Measurements from ENCODE around the gene ZDHHC1.

The ZDHHC1 gene

GRCh38 chr16:67389911-67390815, 26.1 kb downstream of the ZDHHC1 start:
- no peaks in the 10 kb centered on the region for H3K36me3 ChIP-seq (replicated peaks; ENCODE audit: low read depth, low read length)
- no peaks in the 10 kb centered on the region for H4K20me1 ChIP-seq (ENCODE audit: insufficient read depth, low read length)
- no peaks in the 10 kb centered on the region for H3K27me3 ChIP-seq (ENCODE audit: low read depth, low read length)
- H3K27ac ChIP-seq (ENCODE audit: low read length): no peak overlapping the region
- no peaks in the 10 kb centered on the region for H3K9me3 ChIP-seq (ENCODE audit: insufficient read depth, low read length)
- peaks cover under 1% of the 10 kb centered on the region; the same call in 1 of the 2 replicates for H3K4me1 ChIP-seq (ENCODE audit: low read length)
- TF ChIP-seq CTCF (IDR thresholded peaks at IDR 0.05; ENCODE audit: low read depth, low read length) (no peak), EZH2phosphoT487 (IDR thresholded peaks at IDR 0.05; ENCODE audit: low read depth) (no peak)
- no peak overlapping the region for H3K9ac ChIP-seq (ENCODE audit: low read length)
- H2AFZ ChIP-seq (ENCODE audit: low read depth, low read length): no peak overlapping the region
- no peak overlapping the region for H3K4me3 ChIP-seq (ENCODE audit: low read length)
- no peaks in the 10 kb centered on the region for H3K79me2 ChIP-seq (ENCODE audit: low read length)
- H3K4me2 ChIP-seq (ENCODE audit: low read length): no peak overlapping the region

GRCh38 chr16:67388591-67388990, 27.7 kb downstream of the ZDHHC1 start:
- no peak overlapping the region for H3K9ac ChIP-seq (ENCODE audit: low read length)
- no peak overlapping the region for H2AFZ ChIP-seq (ENCODE audit: low read depth, low read length)
- no peaks in the 10 kb centered on the region for H4K20me1 ChIP-seq (ENCODE audit: insufficient read depth, low read length)
- no peak overlapping the region for H3K4me3 ChIP-seq (ENCODE audit: low read length)
- TF ChIP-seq CTCF (IDR thresholded peaks at IDR 0.05; ENCODE audit: low read depth, low read length) (no peak), EZH2phosphoT487 (IDR thresholded peaks at IDR 0.05; ENCODE audit: low read depth) (no peak)
- H3K36me3 ChIP-seq (replicated peaks; ENCODE audit: low read depth, low read length): no peaks in the 10 kb centered on the region
- H3K4me2 ChIP-seq (ENCODE audit: low read length): no peak overlapping the region
- H3K27ac ChIP-seq (ENCODE audit: low read length): no peak overlapping the region
- H3K27me3 ChIP-seq (ENCODE audit: low read depth, low read length): no peaks in the 10 kb centered on the region
- no peaks in the 10 kb centered on the region for H3K9me3 ChIP-seq (ENCODE audit: insufficient read depth, low read length)
- H3K4me1 ChIP-seq (ENCODE audit: low read length): no peaks in the 10 kb centered on the region
- H3K79me2 ChIP-seq (ENCODE audit: low read length): no peaks in the 10 kb centered on the region

GRCh38 chr16:67388191-67388590, 28.1 kb downstream of the ZDHHC1 start:
- Histone ChIP-seq H3K4me3 (ENCODE audit: low read length) (no peak overlapping the region), H3K9me3 (ENCODE audit: insufficient read depth, low read length) (no peaks in the 10 kb centered on the region), H3K27ac (ENCODE audit: low read length) (no peak overlapping the region), H3K4me1 (ENCODE audit: low read length) (no peaks in the 10 kb centered on the region), H3K4me2 (ENCODE audit: low read length) (no peak overlapping the region), H3K79me2 (ENCODE audit: low read length) (no peaks in the 10 kb centered on the region), H4K20me1 (ENCODE audit: insufficient read depth, low read length) (no peaks in the 10 kb centered on the region), H3K36me3 (replicated peaks; ENCODE audit: low read depth, low read length) (no peaks in the 10 kb centered on the region), H2AFZ (ENCODE audit: low read depth, low read length) (no peak overlapping the region), H3K9ac (ENCODE audit: low read length) (no peak overlapping the region), H3K27me3 (ENCODE audit: low read depth, low read length) (no peaks in the 10 kb centered on the region)
- TF ChIP-seq CTCF (IDR thresholded peaks at IDR 0.05; ENCODE audit: low read depth, low read length): no peak
- TF ChIP-seq EZH2phosphoT487 (IDR thresholded peaks at IDR 0.05; ENCODE audit: low read depth): no peak

- no peak overlapping the region for H3K4me2 ChIP-seq (ENCODE audit: low read length)
- H4K20me1 ChIP-seq (ENCODE audit: insufficient read depth, low read length): no peaks in the 10 kb centered on the region
- H2AFZ ChIP-seq (ENCODE audit: low read depth, low read length): no peak overlapping the region
- no peaks in the 10 kb centered on the region for H3K27me3 ChIP-seq (ENCODE audit: low read depth, low read length)
- H3K4me1 ChIP-seq (ENCODE audit: low read length): no peaks in the 10 kb centered on the region
- H3K4me3 ChIP-seq (ENCODE audit: low read length): no peak overlapping the region
- H3K9ac ChIP-seq (ENCODE audit: low read length): no peak overlapping the region
- no peak overlapping the region for H3K27ac ChIP-seq (ENCODE audit: low read length)
- no peaks in the 10 kb centered on the region for H3K79me2 ChIP-seq (ENCODE audit: low read length)
- TF ChIP-seq EZH2phosphoT487 (IDR thresholded peaks at IDR 0.05; ENCODE audit: low read depth): no peak
- TF ChIP-seq CTCF (IDR thresholded peaks at IDR 0.05; ENCODE audit: low read depth, low read length): no peak
- H3K36me3 ChIP-seq (replicated peaks; ENCODE audit: low read depth, low read length): no peaks in the 10 kb centered on the region
- no peaks in the 10 kb centered on the region for H3K9me3 ChIP-seq (ENCODE audit: insufficient read depth, low read length)
Observed at GRCh38 chr16:67387479-67388079, 28.7 kb downstream of the ZDHHC1 start.

Measured in OCI-LY3 (cell line).